Measurements from ENCODE around the gene KNSTRN.

- TF ChIP-seq POLR2A (IDR thresholded peaks at IDR 0.05) (no peak), EP300 (IDR thresholded peaks at IDR 0.05) (no peak)
These were observed 32.7 kb downstream of the KNSTRN start for GRCh38 chr15:40415226-40415625.
